Measurements from ENCODE around the gene ACTG2.

The ACTG2 gene

DNA sequence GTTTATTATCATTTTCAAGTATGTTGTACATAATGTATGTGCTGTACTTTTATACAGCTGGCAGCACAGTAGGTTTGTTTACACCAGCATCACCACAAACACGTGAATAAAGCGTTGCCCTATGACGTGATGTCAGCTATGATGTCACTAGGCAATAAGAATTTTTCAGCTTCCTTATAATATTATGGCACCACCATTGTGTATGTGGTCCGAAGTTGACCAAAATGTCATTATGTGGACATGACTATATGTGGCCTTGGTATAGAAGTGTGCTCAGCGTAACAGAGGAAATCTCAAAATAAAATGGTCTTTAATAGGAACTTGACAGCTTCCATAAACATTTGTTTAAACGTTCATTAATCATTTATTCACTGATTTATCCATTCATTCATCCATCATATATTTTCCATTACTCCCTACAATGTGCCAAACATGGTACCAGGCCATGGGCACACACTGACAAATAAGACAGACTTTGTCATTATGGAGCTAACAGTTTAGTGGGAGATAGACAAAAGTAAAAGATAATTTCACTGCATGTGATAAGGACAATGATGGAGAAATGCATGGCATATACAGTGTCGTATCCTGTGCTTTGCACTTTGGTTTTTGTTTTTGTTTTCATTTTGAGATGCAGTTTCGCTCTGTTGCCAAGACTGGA, 18.9 kb downstream of the ACTG2 start:
- no peak for DNase-seq (ENCODE audit: low spot score)
- POLR2A ChIA-PET (ENCODE audit: low non-redundant PET), result no interaction called here
- CTCF ChIA-PET, result interaction anchor here (0.5 kb wide), 1 partner anchor 106 kb away, joined by 5 read pairs; no protein-coding TSS in a partner anchor
- TF ChIP-seq CTCF (conservative IDR thresholded peaks at IDR 0.05; ENCODE audit: low read depth), result no peak
- H3K27ac ChIP-seq, result no peak overlapping the region

DNA sequence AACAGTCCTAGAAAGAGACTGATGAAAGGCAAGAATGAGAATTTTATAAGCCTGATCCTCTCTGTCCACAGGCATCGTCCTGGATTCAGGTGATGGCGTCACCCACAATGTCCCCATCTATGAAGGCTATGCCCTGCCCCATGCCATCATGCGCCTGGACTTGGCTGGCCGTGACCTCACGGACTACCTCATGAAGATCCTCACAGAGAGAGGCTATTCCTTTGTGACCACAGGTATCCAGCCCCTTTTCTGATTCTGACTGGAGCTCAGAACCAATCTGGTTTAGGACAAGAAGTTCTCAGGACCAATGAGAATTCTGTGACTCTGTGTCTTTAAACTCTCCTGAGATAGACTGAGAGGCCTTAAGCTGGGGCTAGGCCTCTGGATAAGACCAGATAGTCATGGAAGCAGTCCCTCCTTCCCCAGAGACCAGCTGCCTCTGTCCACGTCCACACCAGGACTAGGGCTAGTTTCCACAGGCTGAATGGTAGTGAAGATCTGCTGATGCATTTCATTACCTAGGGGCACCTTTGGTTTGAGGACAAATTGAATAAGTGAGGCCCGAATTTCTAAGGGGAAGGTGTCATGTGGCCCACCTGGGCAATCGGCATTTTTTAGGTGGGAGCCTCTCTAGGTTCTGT, 20.7 kb downstream of the ACTG2 start:
- no peak overlapping the region for H3K27ac ChIP-seq
- DNase-seq (ENCODE audit: low spot score), result no peak
- no peak for TF ChIP-seq CTCF (conservative IDR thresholded peaks at IDR 0.05; ENCODE audit: low read depth)
- POLR2A ChIA-PET (ENCODE audit: low non-redundant PET), result no interaction called here
- CTCF ChIA-PET, result interaction anchor here (0.6 kb wide), 1 partner anchor 19 kb away, joined by 10 read pairs; no protein-coding TSS in a partner anchor

DNA sequence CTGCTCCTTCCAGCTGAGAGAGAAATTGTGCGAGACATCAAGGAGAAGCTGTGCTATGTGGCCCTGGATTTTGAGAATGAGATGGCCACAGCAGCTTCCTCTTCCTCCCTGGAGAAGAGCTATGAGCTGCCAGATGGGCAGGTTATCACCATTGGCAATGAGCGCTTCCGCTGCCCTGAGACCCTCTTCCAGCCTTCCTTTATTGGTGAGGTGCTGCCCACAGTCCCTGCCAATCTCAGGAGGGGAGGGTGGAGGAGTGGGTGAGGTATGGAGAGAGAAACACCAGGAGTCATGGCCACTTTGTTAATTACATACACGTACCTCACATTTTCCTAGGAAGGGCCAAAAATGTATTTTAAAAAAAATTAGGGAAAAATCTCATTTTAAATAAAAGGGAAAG, 21.9 kb downstream of the ACTG2 start:
- POLR2A ChIA-PET (ENCODE audit: low non-redundant PET), result interaction anchor here (0.6 to 0.7 kb wide), 2 partner anchors 53 to 73 kb away, joined by 4 to 7 read pairs; no protein-coding TSS in a partner anchor
- DNase-seq (ENCODE audit: low spot score), result no peak
- H3K27ac ChIP-seq, result no peak overlapping the region
- TF ChIP-seq CTCF (conservative IDR thresholded peaks at IDR 0.05; ENCODE audit: low read depth), result no peak
- CTCF ChIA-PET, result no interaction called here

GRCh38 chr2:73915437-73915993, 22.7 kb downstream of the ACTG2 start:
- no peak for DNase-seq (ENCODE audit: low spot score)
- no peak overlapping the region for H3K27ac ChIP-seq
- TF ChIP-seq CTCF (conservative IDR thresholded peaks at IDR 0.05; ENCODE audit: low read depth), result no peak
- ChIA-PET POLR2A (ENCODE audit: low non-redundant PET) (no interaction called here), CTCF (no interaction called here)

GRCh38 chr2:73916666-73917065, 23.9 kb downstream of the ACTG2 start:
- CTCF ChIA-PET, result interaction anchor here (0.5 to 0.6 kb wide), 2 partner anchors 15 to 25 kb away, joined by 3 to 8 read pairs; no protein-coding TSS in a partner anchor
- TF ChIP-seq CTCF (conservative IDR thresholded peaks at IDR 0.05; ENCODE audit: low read depth), result no peak
- no peak overlapping the region for H3K27ac ChIP-seq
- no peak for DNase-seq (ENCODE audit: low spot score)
- POLR2A ChIA-PET (ENCODE audit: low non-redundant PET), result no interaction called here

GRCh38 chr2:73917296-73917695, 24.5 kb downstream of the ACTG2 start:
- POLR2A ChIA-PET (ENCODE audit: low non-redundant PET), result no interaction called here
- H3K27ac ChIP-seq, result no peak overlapping the region
- TF ChIP-seq CTCF (conservative IDR thresholded peaks at IDR 0.05; ENCODE audit: low read depth), result no peak
- CTCF ChIA-PET, result interaction anchor here (0.5 kb wide), 1 partner anchor 25 kb away, joined by 3 read pairs; no protein-coding TSS in a partner anchor
- DNase-seq (ENCODE audit: low spot score), result no peak

All from RWPE1 (cell line).